Measurements from ENCODE around the gene TMEM239.

DNA sequence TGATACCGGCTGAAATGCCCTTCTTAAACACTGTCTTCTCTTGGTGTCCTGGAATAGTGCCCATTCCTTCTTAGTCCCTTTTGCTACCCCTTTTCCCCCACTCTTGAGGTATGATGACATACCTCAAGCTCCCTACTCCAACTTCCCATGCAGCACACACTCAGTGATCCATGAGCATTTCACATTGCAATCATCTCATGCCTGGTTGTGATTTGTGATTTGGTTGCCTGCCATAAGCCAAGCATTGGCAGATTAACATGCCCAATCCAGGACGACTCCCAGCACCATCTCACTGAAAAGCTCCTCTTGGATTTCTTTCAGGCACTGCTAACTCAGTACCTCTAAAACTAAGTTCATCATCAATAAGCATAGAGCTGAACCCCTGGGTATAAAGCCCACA, 42.4 kb downstream of the TMEM239 start:
- TF ChIP-seq, protein P1, sequence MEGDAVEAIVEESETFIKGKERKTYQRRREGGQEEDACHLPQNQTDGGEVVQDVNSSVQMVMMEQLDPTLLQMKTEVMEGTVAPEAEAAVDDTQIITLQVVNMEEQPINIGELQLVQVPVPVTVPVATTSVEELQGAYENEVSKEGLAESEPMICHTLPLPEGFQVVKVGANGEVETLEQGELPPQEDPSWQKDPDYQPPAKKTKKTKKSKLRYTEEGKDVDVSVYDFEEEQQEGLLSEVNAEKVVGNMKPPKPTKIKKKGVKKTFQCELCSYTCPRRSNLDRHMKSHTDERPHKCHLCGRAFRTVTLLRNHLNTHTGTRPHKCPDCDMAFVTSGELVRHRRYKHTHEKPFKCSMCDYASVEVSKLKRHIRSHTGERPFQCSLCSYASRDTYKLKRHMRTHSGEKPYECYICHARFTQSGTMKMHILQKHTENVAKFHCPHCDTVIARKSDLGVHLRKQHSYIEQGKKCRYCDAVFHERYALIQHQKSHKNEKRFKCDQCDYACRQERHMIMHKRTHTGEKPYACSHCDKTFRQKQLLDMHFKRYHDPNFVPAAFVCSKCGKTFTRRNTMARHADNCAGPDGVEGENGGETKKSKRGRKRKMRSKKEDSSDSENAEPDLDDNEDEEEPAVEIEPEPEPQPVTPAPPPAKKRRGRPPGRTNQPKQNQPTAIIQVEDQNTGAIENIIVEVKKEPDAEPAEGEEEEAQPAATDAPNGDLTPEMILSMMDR (conservative IDR thresholded peaks at IDR 0.05), result no peak
- TF ChIP-seq EZH2 (IDR thresholded peaks at IDR 0.05; ENCODE audit: low read depth), result no peak
